Lower leg skin (tissue), 3 donors: Measurements from ENCODE around the gene C1QTNF8.

ENCODE experiments used
- CTCF ChIP-seq, 3 donors: fragments of 450-650 bp; IDR thresholded peaks; one replicate each; pipeline ENCODE4 v1.5.1; 2016; ENCODE audit warnings: antibody characterized with exemption in 3 of 3, mild to moderate bottlenecking in 3 of 3, moderate library complexity in 2 of 3
- POLR2A ChIP-seq, 2 donors: fragments of 450-650 bp; IDR thresholded peaks; one replicate each; pipeline ENCODE4 v1.6.1; 2016 to 2017; ENCODE audit warnings: antibody characterized with exemption in 2 of 2, mild to moderate bottlenecking in 1 of 2, moderate library complexity in 1 of 2

GRCh38 chr16:1097800-1098199, 1.8 kb upstream of the C1QTNF8 start:
- TF ChIP-seq POLR2A (IDR thresholded peaks at IDR 0.05) (no peak), CTCF (IDR thresholded peaks at IDR 0.05) (no peak)
